Left lobe of liver (tissue), 2 donors: ENCODE results near the gene PPP1CB. TPM values are rescaled to one million over a fixed set of nuclear protein-coding genes. Genes with fewer than 3 reads are reported as not detected.

Experiments
- ATAC-seq: fragments of 200-7000 bp; cut with Tn5 transposase; one replicate; pipeline ENCODE4 v1.9.1; 2020; ENCODE audit warnings: mild to moderate bottlenecking, moderate library complexity
- DNase-seq: peaks from one replicate; pipeline ENCODE4 v3.0.0-alpha.2; 2020; ENCODE audit warnings: low spot score
- total RNA-seq: library from RNA; stranded (reverse); gene quantifications from one replicate; pipeline ENCODE4 v1.2.1, GENCODE V29; 2021
- donor health status: DM: no; HTN: no; CAD: no; lungs with moderate emphysema.
- donor health status: DM: no; HTN: yes; CAD: no.

Gene PPP1CB
- total RNA-seq, 1 donor from 2014 or later = 76.0 TPM

DNA sequence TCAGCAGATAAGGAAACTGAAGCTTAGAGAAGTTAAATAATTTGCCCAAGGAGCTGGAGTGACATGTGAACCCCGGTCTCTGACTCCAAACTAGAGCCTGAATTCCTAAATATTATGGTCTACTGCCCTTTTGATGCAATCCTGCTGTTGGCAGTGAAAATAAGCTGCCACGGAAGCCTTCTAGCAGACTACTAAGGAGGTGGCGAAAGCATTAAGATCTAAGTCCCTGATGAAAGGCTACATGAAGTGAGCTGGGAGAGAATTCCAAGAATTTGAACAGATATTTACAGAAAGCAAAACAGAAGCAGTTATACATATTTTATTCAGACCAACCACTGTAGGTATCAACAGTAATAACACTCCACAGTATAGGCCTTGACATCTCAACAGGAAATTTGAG is 90.4 kb downstream of the PPP1CB start:
- DNase-seq = no peak
- no peak for ATAC-seq

Other genes starting within 250 kb of the PPP1CB start
- gene SPDYA, start 59.0 kb downstream of the PPP1CB start, total RNA-seq = 0.13 TPM
- gene TRMT61B, start 118.5 kb downstream of the PPP1CB start, total RNA-seq = 7.5 TPM
- 17.5 TPM for gene WDR43, start 142.8 kb downstream of the PPP1CB start, total RNA-seq
- gene TOGARAM2, start 229.5 kb downstream of the PPP1CB start, total RNA-seq = 0.78 TPM